NT2/D1 (cell line): ENCODE measurements around the gene SYP.

Source experiments
- SUZ12 ChIP-seq: IDR thresholded peaks from 2 replicates; pipeline ENCODE4 v1.6.1; 2011; ENCODE audit not compliant: insufficient read length, insufficient read depth; ENCODE audit errors: extremely low read depth
- YY1 ChIP-seq: IDR thresholded peaks from 2 replicates; pipeline ENCODE4 v1.6.1; 2011; ENCODE audit not compliant: insufficient read length, insufficient read depth
- ZNF274 ChIP-seq: IDR thresholded peaks from 2 replicates; pipeline ENCODE4 v1.6.1; 2011; ENCODE audit warnings: mild to moderate bottlenecking, low read depth, low read length

DNA sequence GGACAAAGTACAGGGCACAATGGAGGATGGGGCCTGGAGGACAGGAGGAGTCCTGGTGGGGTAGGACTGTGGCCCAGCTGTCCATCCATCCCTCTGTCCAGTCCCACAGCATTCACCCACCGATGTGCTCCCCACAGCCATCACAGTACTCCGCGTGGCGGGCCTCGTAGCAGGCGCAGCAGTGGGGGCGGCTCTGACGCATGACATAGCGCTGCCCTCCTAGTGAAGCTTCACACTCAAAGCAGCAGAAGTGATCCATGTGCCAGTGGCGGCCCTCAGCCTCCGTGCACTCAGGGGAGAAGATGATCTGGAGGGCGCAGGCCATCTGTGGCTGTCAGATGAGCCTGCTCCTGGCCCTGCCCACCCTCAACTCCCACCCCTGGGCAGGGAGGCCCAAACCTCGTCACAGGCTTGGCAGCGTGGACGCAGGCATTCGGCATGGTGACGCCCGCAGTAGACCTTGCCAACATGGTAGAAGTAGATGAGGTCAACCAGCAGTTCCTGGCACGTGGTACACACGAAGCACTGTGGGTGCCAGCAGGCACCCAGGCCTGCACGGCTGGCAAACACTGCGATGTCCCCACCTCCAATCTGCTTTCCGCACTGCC is 22.0 kb downstream of the SYP start:
- no peak for TF ChIP-seq ZNF274
- TF ChIP-seq YY1, result no peak
- TF ChIP-seq SUZ12, result no peak
